Stimulated activated CD4-positive, alpha-beta T cell treated with anti-CD3 and anti-CD28 coated beads, Interleukin-2, amount 100 ng/mL, for 4 hours (primary cell): Measurements from ENCODE around the gene FAM149A.

Experiments used
- DNase-seq: peaks from one replicate; pipeline ENCODE4 v3.0.0-alpha.2; 2020; ENCODE audit warnings: low read depth

Gene FAM149A

DNA sequence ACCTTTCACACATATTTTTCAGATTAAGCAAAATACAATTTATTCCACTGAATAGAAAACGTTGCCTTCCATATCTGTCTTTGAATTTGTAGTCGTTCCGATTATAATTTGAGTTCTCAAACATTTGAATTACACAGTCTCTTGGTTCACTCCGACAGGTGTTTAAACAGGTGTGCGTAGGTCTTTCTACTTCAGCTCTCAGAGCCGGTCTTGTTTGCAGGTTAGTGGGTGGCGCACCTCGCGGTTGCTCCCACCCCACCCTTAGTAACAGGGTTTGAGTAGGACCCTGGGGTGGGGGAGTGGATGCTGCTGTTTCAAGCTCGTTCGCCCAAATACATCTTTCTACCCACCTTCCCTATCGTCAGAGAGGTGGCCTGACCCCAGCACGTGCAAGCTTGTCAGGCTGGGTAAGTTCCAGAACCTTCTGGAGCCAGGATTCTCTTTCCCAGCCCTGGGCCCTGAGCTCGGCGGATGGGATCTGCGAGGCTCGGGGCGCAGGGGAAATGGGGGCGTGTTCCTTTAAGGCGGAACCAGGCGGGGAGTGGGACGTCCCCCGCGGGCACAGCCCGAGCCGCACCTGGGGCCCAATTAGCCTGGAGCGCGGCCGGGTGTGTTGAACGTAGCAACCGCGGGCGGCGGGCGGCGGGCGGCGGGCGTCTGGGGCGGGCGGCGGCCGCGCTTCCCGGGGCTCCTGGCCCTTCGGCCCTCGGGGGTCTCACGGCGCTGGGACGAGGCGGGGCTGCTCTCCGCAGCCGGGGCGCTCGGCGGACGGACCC, at the start of gene FAM149A:
Gene FAM149A (plus strand): TSS at position 591 of the 776 bp plus-strand sequence.
- peak; percentile 30 for DNase-seq

DNA sequence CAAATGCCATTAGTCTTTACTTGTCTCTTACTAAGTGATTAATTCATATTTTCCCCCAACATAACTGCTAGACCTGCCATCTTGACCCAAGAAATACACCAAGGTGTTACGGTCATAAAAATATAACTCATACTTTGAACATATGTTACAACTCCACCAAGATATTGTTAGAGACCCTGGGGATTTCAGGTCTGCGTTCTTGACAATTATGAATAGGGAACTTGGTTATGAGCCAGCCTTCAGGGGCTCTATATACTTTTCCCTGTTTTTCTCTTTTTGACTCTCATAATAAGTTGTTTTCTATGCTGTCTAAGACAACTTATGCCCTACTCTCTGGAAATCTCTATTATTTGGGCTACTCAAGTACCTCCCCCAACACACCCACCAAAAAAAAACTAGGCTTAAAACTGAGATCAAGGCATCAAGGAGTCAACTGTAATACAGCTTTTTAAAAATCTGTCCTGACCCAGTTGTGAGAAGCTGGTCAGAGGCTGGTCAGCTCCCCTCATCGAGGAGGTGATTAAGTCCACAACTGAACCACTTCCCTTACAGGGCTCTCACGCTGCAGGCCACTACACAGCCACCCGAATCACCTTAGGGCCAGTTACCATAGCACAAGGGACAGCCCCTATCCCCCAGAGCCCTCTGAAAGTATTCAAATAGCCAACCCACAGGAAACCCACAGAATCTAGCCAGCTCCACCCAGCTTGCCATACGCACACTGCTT, 46.1 kb upstream of the FAM149A start:
- DNase-seq: no peak

DNA sequence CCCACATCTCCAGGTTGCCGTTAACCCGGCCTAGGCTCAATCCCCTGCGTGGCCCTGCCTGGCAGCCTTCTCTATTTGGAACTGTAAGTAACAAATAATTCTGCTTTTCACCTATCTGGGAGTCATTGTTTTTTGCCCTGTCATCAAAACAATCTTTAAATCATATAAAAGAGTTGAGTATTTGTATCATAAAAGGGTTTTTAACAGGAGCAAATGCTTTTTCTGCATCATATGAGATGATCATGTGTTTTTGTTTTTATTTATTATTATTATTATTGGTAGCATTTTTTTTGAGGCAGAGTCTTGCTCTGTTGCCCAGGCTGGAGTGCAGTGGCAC, 45.6 kb upstream of the FAM149A start:
- DNase-seq: no peak

DNA sequence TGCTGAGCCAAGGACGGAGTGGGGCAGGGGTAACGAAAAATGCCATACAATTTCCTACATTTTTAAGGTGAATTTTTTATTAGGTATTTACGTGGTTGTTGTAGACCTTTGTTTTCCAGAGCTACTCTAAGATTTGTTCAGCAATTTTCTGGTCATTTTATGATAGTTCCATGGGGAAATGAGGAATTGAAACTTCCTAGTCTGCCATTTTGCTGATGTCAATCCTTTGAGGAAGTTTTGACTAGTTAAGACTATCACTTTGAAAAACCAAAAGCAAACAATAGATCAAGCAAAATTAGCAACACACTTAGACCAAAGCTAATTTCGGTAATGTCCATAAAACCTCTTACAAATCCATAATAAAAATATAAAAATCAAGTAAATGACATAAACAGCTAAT, 42.6 kb upstream of the FAM149A start:
- no peak for DNase-seq

DNA sequence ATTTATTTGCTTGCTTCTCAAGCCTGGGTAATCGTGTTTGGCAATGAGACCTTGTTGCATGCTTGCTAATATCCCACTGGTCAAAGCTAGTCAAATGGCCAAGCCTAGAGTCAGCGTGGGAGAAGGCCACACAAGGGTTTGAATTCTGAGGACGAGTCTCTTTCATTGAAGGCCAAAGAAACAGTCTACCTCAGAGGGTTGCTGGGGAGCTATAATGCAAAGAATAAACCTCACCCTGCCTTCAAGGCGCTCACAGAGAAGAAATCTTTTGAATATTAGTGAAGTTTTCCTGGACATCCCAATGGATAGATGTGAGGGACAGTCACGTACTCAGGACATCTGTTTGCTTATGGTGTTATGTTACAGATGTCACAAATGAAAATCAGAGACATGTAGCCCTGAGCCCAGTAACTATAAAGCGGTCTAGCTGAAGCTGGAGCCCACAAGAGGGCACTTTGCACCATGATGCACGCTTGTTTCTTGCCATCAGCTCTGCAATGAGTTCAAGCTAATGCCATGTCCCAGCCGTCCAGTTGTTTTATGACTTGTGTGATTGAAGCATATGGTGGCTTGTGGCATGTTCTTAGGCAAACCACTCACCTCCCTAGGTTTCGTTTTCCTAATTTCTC, 36.6 kb upstream of the FAM149A start:
- DNase-seq: no peak

DNA sequence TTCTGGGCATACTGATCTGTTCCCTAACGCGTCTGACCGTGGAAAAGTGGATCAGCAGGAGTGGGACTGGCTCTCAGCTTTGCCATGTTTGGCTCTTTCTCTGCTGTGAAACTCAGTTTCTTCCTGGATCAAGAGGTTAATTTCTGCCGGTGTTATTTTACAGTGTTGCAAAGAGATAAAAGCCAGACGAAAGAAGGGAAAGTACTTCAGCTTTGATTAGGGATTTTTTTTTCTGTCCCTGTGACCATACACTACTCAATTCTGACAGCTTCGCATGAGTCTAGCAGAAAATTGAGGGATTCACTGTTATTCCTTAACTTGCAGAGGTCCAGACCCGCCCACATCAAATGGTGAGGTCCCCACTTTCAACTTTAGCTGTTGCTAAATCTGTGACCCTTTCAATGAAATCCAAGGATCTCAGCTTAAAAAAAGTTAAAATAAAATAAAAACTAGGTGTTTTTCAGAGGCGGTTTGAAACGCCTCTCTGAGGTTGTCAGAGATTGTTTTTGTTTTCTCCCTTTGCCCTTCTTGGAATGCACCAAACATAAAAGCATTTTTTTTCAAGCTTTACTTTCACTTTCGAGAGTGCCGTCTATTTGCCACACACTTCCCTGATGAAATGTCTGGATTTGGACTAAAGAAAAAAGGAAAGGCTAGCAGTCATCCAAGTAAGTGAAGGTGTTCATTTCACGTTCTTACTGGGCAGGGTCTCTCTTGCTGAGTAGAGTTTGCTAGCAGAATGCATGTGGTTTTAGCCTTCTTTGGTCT, 35.7 kb upstream of the FAM149A start, which contains the start of gene TLR3:
Gene TLR3 (plus strand): TSS at position 576 of the 768 bp plus-strand sequence. CDS start 7,464 bp downstream, outside the sequence.
- no peak for DNase-seq

DNA sequence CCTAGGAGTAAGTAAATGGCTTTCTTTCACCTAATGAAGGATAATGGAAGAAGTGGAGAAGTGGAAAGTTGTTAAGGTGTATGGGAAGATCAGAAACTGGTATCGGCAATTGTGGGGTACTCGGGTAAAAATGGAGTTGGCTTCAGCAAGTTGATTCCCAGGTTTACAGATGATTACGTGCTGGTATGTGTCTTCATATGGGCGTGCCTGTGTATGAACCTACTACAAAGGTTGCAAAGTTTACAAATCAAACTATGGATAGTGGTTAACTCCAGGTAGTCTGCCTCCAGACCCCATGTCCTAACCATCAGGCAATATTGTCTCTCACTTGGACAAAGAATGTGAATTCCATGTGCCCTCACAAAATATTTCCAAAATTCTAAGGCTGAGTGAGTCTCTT, 34.8 kb upstream of the FAM149A start:
- no peak for DNase-seq

DNA sequence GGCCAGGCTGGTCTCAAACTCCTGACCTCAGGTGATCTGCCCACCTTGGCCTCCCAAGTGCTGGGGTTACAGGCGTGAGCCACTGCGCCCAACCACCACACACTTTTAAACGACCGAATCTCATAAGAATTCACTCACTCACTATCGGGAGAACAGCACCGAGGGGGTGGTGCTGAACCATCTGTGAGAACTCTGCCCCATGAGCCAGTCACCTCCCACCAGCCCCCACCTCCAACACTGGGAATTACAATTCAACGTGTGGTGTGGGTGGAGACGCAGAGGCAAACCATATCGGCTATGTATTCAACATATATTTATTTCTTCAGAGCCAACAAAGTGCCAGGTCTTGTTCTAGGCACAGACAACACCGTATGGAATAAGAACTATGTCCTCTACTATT, 32.0 kb upstream of the FAM149A start:
- no peak for DNase-seq

DNA sequence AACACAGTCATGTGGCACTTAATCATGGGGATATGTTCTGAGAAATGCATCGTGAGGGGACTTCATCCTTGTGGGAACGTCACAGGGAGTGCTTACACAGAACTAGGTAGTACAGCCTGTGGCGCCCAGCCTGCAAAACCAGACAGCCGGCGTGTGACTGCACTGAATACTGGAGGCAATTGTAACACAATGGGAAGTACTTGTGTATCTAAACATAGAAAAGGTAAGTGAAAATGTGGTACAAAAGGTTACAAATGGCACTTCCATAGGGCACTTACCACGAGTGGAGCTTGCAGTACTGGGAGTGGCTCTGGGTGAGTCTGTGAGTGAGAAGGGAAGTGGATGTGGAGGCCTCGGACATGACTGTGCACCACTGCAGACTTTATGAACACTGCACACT, 30.3 kb upstream of the FAM149A start:
- no peak for DNase-seq

DNA sequence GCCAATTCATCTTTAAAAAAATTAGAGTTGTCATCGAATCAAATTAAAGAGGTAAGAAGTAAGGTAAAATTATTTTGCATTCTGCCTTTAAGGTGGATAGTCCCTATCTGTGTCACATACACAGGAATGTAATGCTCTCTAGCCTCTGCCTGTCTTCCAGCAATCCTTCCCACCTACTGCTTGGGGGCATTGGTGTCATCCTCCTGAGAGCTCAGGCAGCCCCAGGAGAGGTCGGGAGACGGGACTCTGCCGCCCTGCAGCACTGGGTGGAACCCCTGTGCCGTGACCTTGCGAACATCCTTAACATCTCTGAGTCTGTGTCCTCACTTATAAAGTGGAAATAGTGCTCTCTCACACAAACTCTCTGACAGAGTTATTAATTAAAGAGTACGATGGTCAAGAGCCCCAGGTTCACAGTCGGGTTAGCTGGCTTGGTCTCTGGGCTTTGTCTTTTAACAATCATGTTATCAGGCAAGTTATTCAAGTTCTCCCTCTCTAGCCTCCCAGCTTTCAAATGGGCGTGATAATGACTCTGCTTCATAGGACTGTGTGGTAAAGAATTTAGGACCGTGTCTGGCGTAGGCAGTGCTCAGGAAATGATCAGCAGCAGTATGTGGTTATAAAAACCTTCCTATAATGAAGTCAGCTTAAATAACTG, 25.4 kb upstream of the FAM149A start:
- no peak for DNase-seq

DNA sequence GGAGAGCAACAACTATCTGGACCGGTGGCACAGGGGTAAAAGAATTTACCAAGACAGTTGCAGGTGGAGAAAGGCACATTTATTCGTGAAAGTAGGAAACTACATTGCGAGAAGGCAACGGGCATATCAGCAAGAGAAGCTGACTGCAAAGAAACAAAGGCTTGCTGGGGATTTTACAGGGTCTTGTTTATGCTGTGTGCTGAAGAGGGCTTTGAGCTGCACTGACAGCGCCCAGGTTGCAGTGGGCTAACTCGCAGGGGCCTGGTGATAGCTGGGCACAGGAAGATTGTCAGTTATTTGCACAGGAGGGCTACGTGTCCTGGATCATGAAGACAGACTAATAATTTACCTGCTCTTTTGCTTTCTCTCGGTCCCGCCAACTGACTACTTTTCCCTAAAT, 24.8 kb upstream of the FAM149A start:
- no peak for DNase-seq

DNA sequence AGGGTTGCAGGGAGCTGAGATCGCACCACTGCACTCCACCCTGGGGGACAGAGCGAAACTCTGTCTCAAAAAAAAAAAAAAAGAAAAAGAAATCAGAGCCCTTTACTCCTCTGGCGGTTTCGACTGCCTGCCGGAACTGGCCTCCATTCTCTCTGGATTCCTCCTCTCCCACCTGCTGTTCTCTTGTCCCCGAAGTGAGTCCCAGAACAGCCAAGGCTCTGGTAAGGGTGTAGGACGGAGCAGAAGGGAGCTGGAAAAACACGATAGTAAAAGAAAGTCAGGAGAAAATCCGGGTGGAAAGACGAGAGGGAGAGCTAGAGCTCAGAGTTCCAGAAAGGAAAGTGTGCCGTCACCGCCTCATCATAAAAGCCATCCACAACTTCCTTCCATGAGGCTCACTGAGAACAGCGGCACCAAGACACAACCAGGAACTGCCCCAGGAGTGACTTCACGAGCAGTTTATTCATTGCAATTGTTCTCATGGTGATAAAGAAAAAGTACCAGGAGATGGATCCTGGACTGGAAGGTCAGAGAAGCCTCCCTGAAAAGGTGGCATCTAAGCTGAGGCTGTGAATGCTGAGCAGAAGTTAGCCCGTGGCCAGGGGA, 23.2 kb upstream of the FAM149A start:
- no peak for DNase-seq

DNA sequence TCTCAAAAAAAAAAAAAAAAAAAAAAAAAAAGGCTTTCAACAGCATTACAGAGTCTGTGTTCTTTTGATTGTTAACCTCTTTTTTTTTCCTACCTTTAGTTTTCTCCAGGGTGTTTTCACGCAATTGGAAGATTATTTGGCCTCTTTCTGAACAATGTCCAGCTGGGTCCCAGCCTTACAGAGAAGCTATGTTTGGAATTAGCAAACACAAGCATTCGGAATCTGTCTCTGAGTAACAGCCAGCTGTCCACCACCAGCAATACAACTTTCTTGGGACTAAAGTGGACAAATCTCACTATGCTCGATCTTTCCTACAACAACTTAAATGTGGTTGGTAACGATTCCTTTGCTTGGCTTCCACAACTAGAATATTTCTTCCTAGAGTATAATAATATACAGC, 22.3 kb upstream of the FAM149A start:
- DNase-seq: no peak

DNA sequence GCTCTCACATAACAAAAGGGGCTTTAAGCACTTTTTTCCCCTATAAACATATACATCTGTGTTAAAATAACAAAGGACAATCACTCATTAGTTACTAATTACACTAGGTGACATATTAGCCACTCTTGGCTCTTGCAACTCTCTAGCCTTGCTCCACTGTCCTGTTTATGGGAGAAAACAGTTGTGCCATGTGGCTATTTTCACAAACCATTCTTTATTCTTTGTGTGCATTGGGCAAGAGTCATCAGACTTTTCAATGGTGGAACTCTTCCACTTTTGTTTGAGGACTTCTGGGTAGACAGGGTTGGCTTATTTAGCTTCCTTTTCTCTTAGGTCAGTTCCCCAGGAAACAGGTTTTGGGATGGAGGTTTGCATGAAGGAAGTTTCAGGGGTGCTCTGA, 16.0 kb upstream of the FAM149A start:
- DNase-seq: no peak

DNA sequence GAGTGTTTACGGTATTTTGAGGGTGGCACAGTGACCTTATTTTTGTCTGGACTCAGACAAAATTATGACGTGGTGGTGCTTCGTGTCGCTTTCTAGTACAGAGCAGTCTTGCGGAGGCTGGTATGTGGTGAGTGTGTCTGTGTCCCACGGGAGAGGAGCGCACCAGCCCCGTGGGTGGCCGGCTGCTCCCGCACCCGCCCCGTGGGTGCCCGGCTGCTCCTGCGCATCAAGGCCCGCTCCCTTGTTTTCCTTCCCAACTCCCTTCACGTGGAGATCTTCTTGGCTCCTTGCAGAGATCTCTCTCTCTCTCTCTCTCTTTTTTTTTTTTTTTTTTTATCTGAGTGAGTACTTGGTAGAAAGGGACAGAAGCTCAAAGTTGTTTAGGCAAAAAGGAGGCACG, 12.2 kb upstream of the FAM149A start:
- no peak for DNase-seq

DNA sequence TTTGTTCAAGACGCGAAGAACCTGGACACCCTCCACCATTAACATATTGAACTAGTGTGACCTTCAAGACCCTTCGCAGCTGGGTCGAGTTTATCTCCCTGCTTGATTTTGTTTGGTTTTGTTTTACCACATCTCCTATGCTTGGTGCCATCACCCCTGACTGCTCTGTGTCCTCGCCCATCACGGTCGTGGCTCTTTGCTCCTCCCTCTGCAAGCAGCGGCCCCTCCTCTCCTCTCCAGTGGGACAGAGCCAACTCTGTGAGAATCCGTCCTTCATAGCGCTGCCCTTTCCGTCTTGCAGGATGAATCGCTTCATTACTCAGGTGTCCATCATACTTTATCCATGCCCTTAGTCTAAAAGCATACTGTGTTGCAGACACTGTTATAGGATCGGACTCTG, 9.1 kb upstream of the FAM149A start:
- no peak for DNase-seq

DNA sequence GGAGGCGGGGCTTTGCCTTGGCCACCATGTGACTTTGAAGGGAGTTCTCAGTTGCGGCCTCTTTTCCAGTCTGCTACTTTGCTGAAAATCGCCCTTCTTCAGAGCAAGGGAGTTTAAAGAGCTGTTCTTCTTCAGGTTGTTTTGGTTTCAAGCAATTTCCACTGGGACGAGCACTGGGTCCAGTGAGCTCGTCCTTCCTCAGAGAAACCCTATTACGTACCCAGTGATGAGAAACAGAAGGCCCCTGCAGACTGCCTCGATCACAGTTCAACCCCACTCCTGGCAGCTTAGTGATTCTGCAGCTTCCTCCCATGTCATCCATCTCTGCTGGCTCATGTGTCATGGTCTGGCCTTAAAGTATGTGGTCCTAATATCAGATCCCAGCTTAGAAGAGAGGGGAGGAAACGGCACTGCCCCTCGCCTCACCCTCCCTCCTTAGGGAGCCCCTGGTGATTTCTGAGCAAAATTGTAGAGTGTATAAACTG, 7.8 kb upstream of the FAM149A start:
- no peak for DNase-seq

DNA sequence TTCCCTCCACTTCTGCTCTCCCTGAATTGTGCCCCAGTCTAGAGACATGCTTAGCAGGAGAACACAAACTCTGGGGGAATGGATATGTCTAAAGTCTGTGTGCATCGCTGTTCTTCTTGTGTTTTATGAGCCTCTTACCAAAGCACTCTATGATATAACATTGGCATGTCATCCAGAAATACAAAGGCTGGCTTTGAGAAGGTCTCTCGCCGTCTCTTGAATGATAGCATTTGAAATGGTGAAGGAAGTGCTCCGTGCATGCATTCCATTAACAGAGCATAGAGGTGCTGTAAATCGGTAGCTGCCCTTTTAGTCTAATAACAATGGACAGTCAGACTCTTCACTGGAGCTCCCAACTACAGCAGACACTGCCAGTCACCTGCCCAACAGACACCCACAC, 7.1 kb upstream of the FAM149A start:
- no peak for DNase-seq

DNA sequence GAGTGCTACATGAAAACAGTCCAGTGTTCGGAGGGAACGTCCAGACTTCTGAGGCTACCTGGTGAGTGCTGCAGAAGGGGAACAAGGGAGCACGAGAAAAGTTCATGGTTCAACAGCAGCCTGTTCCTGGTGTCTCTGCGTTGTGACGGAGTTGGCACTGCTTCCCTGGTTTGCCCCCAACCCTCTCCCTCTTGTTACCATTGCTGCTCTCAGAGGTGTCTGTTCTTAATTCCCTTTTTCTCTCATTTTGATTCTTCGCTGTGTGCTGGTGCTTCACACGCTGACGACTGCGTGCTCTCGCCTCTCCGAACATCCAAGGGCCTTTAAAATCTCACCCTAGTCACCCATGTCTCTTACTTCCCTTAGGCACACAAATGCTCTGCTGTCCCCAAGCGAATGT, 1.6 kb upstream of the FAM149A start:
- DNase-seq: no peak

DNA sequence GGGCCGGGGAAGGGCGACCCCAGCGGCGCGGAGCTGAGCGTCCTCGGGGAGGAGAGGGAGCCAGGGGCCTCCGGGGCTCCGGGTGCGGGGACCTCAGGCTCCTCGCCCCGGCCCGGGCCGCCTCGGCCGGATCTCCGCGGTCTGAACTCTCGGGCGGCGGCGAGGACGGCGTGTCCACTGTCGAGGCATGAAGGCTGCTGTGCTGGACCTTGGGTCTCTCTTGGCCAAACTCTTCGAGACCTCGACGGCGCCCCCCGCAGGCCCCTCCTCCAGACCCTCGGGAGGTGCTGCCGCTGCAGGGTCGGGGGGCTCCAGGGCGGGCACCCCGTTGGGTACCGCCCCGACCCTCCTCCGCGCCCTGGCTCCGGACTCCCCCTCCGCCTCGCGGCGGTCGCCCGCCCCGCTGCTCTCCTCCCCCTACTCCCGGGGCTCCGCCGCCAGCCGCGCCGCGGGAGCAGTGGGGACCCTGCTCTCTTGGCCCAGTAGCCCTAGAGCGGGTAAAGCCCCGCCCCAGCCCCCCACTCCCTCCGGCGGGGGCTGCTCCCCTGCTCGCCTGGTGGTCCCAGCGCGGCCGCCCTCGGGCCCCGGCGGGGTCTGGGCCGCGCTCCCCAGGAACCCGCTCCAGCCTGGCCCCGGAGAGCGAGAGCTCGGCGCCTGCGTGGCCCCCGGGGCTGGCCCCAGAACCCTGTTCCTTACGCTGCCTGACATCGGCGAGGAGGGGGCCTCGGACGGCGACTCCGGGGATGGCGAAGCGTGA, 564 bp downstream of the FAM149A start:
- no peak for DNase-seq
